Natural killer cell (primary cell): ENCODE measurements around the gene B3GALT6. TPM values are rescaled to one million over a fixed set of nuclear protein-coding genes. Genes with fewer than 3 reads are reported as not detected.

Experiments
- ATAC-seq, 3 donors: fragments of 150-1000 bp in 2 of 3; fragments of 200-7000 bp in 1 of 3; cut with Tn5 transposase; 1 replicate in 1 of 3; 2 replicates in 2 of 3; pipeline ENCODE4 v1.10.0; 2021; ENCODE audit warnings: mild to moderate bottlenecking in 2 of 3, moderate library complexity in 2 of 3
- DNase-seq, 2 donors: peaks; one replicate each; pipeline versions ENCODE4 v3.0.0 to v3.0.0-alpha.2; 2013 to 2021; ENCODE audit warnings: mixed read lengths in 1 of 2
- H3K27ac ChIP-seq: one replicate; pipeline ENCODE4 v1.5.1; 2013; ENCODE audit warnings: mild to moderate bottlenecking, low read length
- H3K27me3 ChIP-seq: one replicate; pipeline ENCODE4 v1.6.1; 2013; ENCODE audit warnings: low read length; ENCODE audit not compliant: control insufficient read depth, insufficient read depth
- H3K36me3 ChIP-seq: one replicate; pipeline ENCODE4 v1.6.1; 2013; ENCODE audit warnings: low read length; ENCODE audit not compliant: control insufficient read depth, insufficient read depth
- H3K4me1 ChIP-seq: one replicate; pipeline ENCODE4 v1.6.1; 2013; ENCODE audit warnings: low read length; ENCODE audit not compliant: control insufficient read depth, insufficient read depth
- H3K4me3 ChIP-seq: one replicate; pipeline ENCODE4 v1.5.1; 2013; ENCODE audit warnings: low read length
- H3K9me3 ChIP-seq: one replicate; pipeline ENCODE4 v1.6.1; 2013; ENCODE audit warnings: low read length; ENCODE audit not compliant: control insufficient read depth, insufficient read depth
- H3K27ac Mint-ChIP-seq, 2 donors: one replicate each; pipeline ENCODE4 v1.8.0; 2022; ENCODE audit warnings: mild to moderate bottlenecking in 2 of 2, mixed read lengths in 2 of 2, moderate library complexity in 1 of 2
- H3K27me3 Mint-ChIP-seq, 2 donors: one replicate each; pipeline ENCODE4 v1.8.0; 2022; ENCODE audit warnings: low read depth in 2 of 2, mixed read lengths in 2 of 2
- H3K36me3 Mint-ChIP-seq: one replicate; pipeline ENCODE4 v1.8.0; 2022; ENCODE audit warnings: mixed read lengths
- H3K4me1 Mint-ChIP-seq, 2 donors: one replicate each; pipeline ENCODE4 v1.8.0; 2022; ENCODE audit warnings: mixed read lengths in 2 of 2
- H3K4me3 Mint-ChIP-seq: one replicate; pipeline ENCODE4 v1.8.0; 2022; ENCODE audit warnings: mild to moderate bottlenecking, moderate library complexity, mixed read lengths
- H3K9me3 Mint-ChIP-seq, 2 donors: one replicate each; pipeline ENCODE4 v1.8.0; 2022; ENCODE audit warnings: mixed read lengths in 2 of 2
- WGBS: methylation state at CpG from one replicate; pipeline ENCODE4 v1.1.7; 2013; ENCODE audit warnings: missing lambda C conversion rate; ENCODE audit not compliant: insufficient coverage; 5-methylcytosine and 5-hydroxymethylcytosine counted together
- intact Hi-C: fragments of 100-400 bp; cut with micrococcal nuclease; formaldehyde crosslinking; loops from one replicate; pipeline ENCODE4 v1.14.2; 2022
- total RNA-seq, 4 donors: library from RNA; stranded (reverse); fragments of 120-200 nt in 1 of 4; gene quantifications; one replicate each; pipeline versions ENCODE4 v1.2.3 to v1.2.4, GENCODE V29; 2013 to 2022
- TF ChIP-seq, protein P1 (sequence below): fragments of 200-600 bp; IDR thresholded peaks from one replicate; pipeline ENCODE4 v1.8.0; 2022; ENCODE audit warnings: antibody characterized with exemption

Gene B3GALT6
- total RNA-seq, 3 donors from 2014 or later (not counting 1 experiment from before 2014, with no cell fraction given), result 13.7 to 16.5 (median 16.3) TPM

DNA sequence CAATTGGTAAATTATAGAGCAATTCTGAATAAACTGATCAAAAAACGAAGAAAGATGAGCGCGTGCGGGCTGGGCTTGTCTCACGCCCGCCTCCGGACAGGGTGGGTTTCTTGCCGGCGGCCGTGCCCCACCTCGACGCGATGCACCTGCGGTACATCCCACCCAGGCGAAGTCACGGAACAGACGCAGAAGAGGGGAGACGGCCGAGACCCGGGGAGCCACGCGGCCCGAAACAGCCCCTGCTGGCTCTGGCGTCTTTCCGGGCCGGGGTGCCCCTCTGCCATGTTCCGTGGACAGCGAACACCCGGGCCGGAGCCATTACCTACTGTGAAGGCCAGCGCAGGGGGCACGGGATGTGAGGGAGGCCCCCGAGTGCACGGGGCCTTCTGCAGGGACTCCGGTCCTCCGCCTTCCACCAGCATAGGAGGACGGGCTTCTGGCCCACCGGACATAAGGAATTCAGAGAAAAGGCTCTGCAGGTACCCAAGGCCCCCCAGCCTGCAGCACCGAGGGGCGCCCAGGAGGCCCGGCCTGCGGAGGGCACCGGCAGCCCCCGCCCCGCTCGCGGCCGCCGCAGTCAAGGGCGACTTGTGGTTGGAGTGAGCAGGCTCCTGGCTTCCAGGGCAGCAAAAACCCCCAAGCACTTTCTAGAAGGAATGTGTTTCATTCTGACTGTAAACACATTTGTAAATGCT is 22.1 kb downstream of the B3GALT6 start:
- H3K36me3 Mint-ChIP-seq, result no peaks in the 10 kb centered on the region
- no peak for DNase-seq
- Histone ChIP-seq H3K4me1 (peaks cover 19% of the 10 kb centered on the region), H3K4me3 (no peak overlapping the region), H3K27me3 (no peaks in the 10 kb centered on the region), H3K36me3 (peaks cover 34% of the 10 kb centered on the region), H3K9me3 (no peaks in the 10 kb centered on the region), H3K27ac (no peak overlapping the region)
- H3K4me3 Mint-ChIP-seq, result no peak overlapping the region
- no peak for ATAC-seq
- H3K27ac Mint-ChIP-seq, result peak overlapping the region in 1 of 2 donors; percentile 78
- no peaks in the 10 kb centered on the region for H3K9me3 Mint-ChIP-seq
- H3K27me3 Mint-ChIP-seq, result no peaks in the 10 kb centered on the region
- peaks cover 7 to 26% of the 10 kb centered on the region in 2 donors for H3K4me1 Mint-ChIP-seq
- TF ChIP-seq, protein P1, sequence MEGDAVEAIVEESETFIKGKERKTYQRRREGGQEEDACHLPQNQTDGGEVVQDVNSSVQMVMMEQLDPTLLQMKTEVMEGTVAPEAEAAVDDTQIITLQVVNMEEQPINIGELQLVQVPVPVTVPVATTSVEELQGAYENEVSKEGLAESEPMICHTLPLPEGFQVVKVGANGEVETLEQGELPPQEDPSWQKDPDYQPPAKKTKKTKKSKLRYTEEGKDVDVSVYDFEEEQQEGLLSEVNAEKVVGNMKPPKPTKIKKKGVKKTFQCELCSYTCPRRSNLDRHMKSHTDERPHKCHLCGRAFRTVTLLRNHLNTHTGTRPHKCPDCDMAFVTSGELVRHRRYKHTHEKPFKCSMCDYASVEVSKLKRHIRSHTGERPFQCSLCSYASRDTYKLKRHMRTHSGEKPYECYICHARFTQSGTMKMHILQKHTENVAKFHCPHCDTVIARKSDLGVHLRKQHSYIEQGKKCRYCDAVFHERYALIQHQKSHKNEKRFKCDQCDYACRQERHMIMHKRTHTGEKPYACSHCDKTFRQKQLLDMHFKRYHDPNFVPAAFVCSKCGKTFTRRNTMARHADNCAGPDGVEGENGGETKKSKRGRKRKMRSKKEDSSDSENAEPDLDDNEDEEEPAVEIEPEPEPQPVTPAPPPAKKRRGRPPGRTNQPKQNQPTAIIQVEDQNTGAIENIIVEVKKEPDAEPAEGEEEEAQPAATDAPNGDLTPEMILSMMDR, result no peak
- intact Hi-C loops, result no loop called here
- 97% methylated on average over 50 of the region's 50 CpGs for WGBS

DNA sequence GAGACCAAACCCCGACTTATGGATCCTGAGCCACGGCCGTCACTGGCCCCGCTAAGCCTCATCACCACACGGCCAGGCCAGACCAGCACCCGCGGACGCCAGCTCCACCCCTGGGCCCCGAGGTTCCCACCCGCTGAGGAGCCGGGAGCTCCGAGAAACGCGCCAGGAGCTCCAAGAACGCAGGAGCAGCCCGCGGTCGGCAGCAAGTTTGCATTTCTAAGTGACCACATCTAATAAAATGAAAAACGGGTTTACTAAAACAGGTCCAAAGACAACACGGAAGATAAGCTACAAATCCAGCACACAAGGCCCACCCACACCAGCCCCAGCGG is 22.6 kb downstream of the B3GALT6 start:
- H3K4me1 Mint-ChIP-seq, result peaks cover 9 to 27% of the 10 kb centered on the region in 2 donors
- intact Hi-C loops, result no loop called here
- no peaks in the 10 kb centered on the region for H3K9me3 Mint-ChIP-seq
- H3K4me3 Mint-ChIP-seq, result no peak overlapping the region
- H3K27ac Mint-ChIP-seq, result no peak overlapping the region
- Histone ChIP-seq H3K4me3 (no peak overlapping the region), H3K4me1 (peaks cover 18% of the 10 kb centered on the region), H3K27ac (no peak overlapping the region), H3K36me3 (peaks cover 37% of the 10 kb centered on the region), H3K27me3 (no peaks in the 10 kb centered on the region), H3K9me3 (no peaks in the 10 kb centered on the region)
- WGBS, result 94% methylated on average over 21 of the region's 21 CpGs
- ATAC-seq, result no peak
- no peaks in the 10 kb centered on the region for H3K36me3 Mint-ChIP-seq
- TF ChIP-seq, protein P1, result no peak
- no peaks in the 10 kb centered on the region for H3K27me3 Mint-ChIP-seq
- no peak for DNase-seq

DNA sequence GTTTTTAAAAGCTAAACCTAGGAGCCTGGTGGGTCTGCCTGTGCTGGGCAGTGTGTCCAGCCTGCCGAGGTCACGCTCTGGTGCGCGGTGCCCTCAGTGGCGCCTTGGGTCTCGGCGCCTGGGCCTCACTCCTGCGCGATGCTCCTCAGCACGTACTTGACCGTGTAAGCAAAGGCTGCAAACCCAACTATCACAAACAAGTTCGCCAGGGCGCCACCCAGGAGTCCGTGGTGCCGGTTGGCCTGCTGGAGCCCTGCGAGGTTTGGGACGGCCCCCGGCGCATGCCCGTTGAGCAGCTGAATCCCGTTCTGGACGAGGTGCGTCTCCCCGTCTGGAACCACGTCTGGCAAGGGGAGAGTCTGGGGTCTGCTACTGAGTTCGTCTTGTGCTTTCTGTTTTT is 23.0 kb downstream of the B3GALT6 start:
- H3K27ac Mint-ChIP-seq, result peak overlapping the region in 1 of 2 donors; percentile 18
- Histone ChIP-seq H3K27ac (no peak overlapping the region), H3K4me3 (no peak overlapping the region), H3K4me1 (peaks cover 15% of the 10 kb centered on the region), H3K9me3 (no peaks in the 10 kb centered on the region), H3K36me3 (peaks cover 37% of the 10 kb centered on the region), H3K27me3 (no peaks in the 10 kb centered on the region)
- H3K36me3 Mint-ChIP-seq, result no peaks in the 10 kb centered on the region
- DNase-seq, result no peak
- TF ChIP-seq, protein P1, result no peak
- H3K4me1 Mint-ChIP-seq, result peaks cover 13 to 29% of the 10 kb centered on the region in 2 donors
- ATAC-seq, result no peak
- no peaks in the 10 kb centered on the region for H3K27me3 Mint-ChIP-seq
- H3K4me3 Mint-ChIP-seq, result no peak overlapping the region
- WGBS, result 95% methylated on average over 26 of the region's 26 CpGs
- no peaks in the 10 kb centered on the region for H3K9me3 Mint-ChIP-seq
- intact Hi-C loops, result no loop called here

DNA sequence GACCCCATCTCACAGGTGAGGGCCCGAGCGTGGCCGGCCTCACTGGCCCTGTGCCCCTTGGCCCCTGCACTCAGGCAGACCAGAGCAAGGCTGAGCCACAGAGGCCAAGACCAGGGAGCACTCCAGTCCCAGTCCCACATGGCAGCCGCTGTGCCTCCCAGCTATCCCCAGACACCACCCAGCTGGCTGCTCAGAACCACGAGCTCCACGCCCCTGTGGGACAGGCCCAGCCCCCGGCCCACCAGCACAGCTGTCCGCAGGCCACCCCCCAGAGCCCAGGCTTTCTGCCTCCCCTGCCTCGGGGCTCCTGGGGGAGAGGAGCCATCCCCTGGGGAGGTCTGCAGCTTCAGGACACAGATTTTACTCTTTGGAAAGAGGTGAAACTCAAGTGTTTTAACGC is 23.6 kb downstream of the B3GALT6 start:
- Mint-ChIP-seq H3K4me1 (peaks cover 16 to 30% of the 10 kb centered on the region in 2 donors), H3K4me3 (no peak overlapping the region), H3K27ac (peak overlapping the region; percentile 18 to 22), H3K9me3 (no peaks in the 10 kb centered on the region), H3K36me3 (no peaks in the 10 kb centered on the region), H3K27me3 (no peaks in the 10 kb centered on the region)
- Histone ChIP-seq H3K27ac (no peak overlapping the region), H3K4me3 (no peak overlapping the region), H3K27me3 (no peaks in the 10 kb centered on the region), H3K4me1 (peaks cover 13% of the 10 kb centered on the region), H3K9me3 (no peaks in the 10 kb centered on the region), H3K36me3 (peaks cover 38% of the 10 kb centered on the region)
- DNase-seq (no peak), ATAC-seq (no peak)
- intact Hi-C loops, result no loop called here
- WGBS, result 94% methylated on average over 9 of the region's 10 CpGs
- TF ChIP-seq, protein P1, result no peak
